ENCODE measurements around the gene EGR2. TPM values are rescaled to one million over a fixed set of nuclear protein-coding genes. Genes with fewer than 3 reads are reported as not detected.

EGR2 gene
- total RNA-seq, 1 experiment from 2014 or later = 0.24 TPM

DNA sequence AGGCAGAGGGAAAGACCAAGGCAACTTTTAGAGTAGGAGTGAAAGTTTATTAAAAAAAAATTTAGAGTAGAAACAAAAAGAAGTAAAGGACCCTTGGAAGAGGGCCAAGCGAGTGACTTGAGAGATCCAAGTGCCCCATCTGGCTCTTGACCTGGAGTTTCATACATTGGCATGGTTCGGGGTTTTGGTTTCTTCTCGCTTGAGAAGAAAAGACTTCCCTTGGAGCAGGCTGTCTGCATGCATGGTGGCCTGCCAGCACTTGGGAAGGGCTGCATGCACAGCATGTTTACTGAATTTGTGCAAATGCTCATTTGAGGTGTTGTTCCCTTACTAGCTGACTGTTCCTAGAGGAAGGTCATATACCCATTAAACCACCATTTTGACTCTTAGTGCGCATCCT, 20.4 kb downstream of the EGR2 start:
- DNase-seq = no peak
- Histone ChIP-seq H3K9me3 (ENCODE audit: insufficient read depth, low read depth) (no peaks in the 10 kb centered on the region), H2AFZ (no peak overlapping the region), H3K27me3 (ENCODE audit: insufficient read depth, low read depth) (no peaks in the 10 kb centered on the region), H3F3A (ENCODE audit: insufficient read depth, low read depth) (no peaks in the 10 kb centered on the region), H3K4me1 (replicated peaks; ENCODE audit: insufficient read depth) (no peaks in the 10 kb centered on the region), H3K9me2 (ENCODE audit: insufficient read depth) (no peaks in the 10 kb centered on the region), H3K36me3 (ENCODE audit: low read depth) (no peaks in the 10 kb centered on the region), H3K79me2 (ENCODE audit: low read depth) (no peaks in the 10 kb centered on the region), H3K4me2 (no peak overlapping the region), H3K27ac (no peak overlapping the region), H4K20me1 (ENCODE audit: insufficient read depth) (no peaks in the 10 kb centered on the region), H3K4me3 (no peak overlapping the region)
- POLR2A ChIA-PET (ENCODE audit: unreplicated experiment) = no interaction called here
- no TSS peak for BruUV-seq (replicated peaks)
- intact Hi-C loops (cut with micrococcal nuclease; ENCODE audit: unreplicated experiment) = no loop called here
- CTCF ChIA-PET = no interaction called here
- TF ChIP-seq, protein P1, sequence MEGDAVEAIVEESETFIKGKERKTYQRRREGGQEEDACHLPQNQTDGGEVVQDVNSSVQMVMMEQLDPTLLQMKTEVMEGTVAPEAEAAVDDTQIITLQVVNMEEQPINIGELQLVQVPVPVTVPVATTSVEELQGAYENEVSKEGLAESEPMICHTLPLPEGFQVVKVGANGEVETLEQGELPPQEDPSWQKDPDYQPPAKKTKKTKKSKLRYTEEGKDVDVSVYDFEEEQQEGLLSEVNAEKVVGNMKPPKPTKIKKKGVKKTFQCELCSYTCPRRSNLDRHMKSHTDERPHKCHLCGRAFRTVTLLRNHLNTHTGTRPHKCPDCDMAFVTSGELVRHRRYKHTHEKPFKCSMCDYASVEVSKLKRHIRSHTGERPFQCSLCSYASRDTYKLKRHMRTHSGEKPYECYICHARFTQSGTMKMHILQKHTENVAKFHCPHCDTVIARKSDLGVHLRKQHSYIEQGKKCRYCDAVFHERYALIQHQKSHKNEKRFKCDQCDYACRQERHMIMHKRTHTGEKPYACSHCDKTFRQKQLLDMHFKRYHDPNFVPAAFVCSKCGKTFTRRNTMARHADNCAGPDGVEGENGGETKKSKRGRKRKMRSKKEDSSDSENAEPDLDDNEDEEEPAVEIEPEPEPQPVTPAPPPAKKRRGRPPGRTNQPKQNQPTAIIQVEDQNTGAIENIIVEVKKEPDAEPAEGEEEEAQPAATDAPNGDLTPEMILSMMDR (conservative IDR thresholded peaks at IDR 0.05) = no peak
- TF ChIP-seq EZH2 (IDR thresholded peaks at IDR 0.05; ENCODE audit: low read depth) = no peak

DNA sequence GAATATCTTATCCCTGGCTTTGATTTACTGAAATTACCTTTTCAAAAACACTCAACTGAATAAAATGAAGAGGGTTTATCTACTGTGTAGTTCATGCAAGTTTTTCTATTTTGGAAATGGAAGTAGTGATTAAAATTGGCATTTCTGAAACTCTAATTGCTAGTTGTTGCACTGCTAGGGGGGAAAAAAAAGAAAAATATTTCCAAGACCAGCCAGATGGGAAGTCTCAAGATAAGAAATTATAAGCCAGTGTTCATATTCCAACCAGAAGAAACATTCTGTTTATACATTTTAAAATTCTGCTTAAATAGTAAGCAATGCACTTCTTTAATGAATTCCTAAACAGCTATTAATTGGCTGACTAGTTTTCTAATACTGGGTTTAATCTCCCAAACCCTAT, 21.1 kb downstream of the EGR2 start:
- no peak for TF ChIP-seq EZH2 (IDR thresholded peaks at IDR 0.05; ENCODE audit: low read depth)
- TF ChIP-seq, protein P1 (conservative IDR thresholded peaks at IDR 0.05) = no peak
- Histone ChIP-seq H3K4me3 (no peak overlapping the region), H3K4me2 (no peak overlapping the region), H2AFZ (no peak overlapping the region), H3F3A (ENCODE audit: insufficient read depth, low read depth) (no peaks in the 10 kb centered on the region), H3K9me3 (ENCODE audit: insufficient read depth, low read depth) (no peaks in the 10 kb centered on the region), H3K36me3 (ENCODE audit: low read depth) (no peaks in the 10 kb centered on the region), H4K20me1 (ENCODE audit: insufficient read depth) (no peaks in the 10 kb centered on the region), H3K27me3 (ENCODE audit: insufficient read depth, low read depth) (no peaks in the 10 kb centered on the region), H3K79me2 (ENCODE audit: low read depth) (no peaks in the 10 kb centered on the region), H3K27ac (no peak overlapping the region), H3K4me1 (replicated peaks; ENCODE audit: insufficient read depth) (no peaks in the 10 kb centered on the region), H3K9me2 (ENCODE audit: insufficient read depth) (no peaks in the 10 kb centered on the region)
- no TSS peak for BruUV-seq (replicated peaks)
- no peak for DNase-seq
- ChIA-PET CTCF (no interaction called here), POLR2A (ENCODE audit: unreplicated experiment) (no interaction called here)
- intact Hi-C loops (cut with micrococcal nuclease; ENCODE audit: unreplicated experiment) = no loop called here

DNA sequence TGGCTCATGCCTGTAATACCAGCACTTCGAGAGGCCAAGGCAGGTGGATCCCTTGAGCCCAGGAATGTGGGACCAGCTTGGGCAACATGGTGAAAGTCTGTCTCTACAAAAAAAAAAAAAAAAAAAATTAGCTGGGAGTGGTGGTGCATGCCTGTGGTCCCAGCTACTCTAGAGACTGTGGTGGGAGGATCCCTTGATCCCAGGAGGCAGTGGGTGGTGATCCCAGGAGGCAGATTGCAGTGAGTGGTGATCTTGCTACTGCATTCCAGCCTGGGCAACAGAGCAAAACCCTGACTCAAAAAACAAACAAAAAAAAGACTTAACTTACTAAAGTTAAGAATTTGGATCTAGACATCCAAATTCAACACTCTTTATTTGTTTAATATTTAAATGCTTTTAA, 21.9 kb downstream of the EGR2 start:
- BruUV-seq (replicated peaks) = no TSS peak
- Histone ChIP-seq H3K9me2 (ENCODE audit: insufficient read depth) (no peaks in the 10 kb centered on the region), H3K36me3 (ENCODE audit: low read depth) (no peaks in the 10 kb centered on the region), H3K79me2 (ENCODE audit: low read depth) (no peaks in the 10 kb centered on the region), H3K4me2 (no peak overlapping the region), H3K27me3 (ENCODE audit: insufficient read depth, low read depth) (no peaks in the 10 kb centered on the region), H3K4me3 (no peak overlapping the region), H3K4me1 (replicated peaks; ENCODE audit: insufficient read depth) (no peaks in the 10 kb centered on the region), H3F3A (ENCODE audit: insufficient read depth, low read depth) (no peaks in the 10 kb centered on the region), H4K20me1 (ENCODE audit: insufficient read depth) (no peaks in the 10 kb centered on the region), H2AFZ (no peak overlapping the region), H3K9me3 (ENCODE audit: insufficient read depth, low read depth) (no peaks in the 10 kb centered on the region), H3K27ac (no peak overlapping the region)
- DNase-seq = peak in 1 of 2 experiments; percentile 4
- POLR2A ChIA-PET (ENCODE audit: unreplicated experiment) = no interaction called here
- CTCF ChIA-PET = no interaction called here
- intact Hi-C loops (cut with micrococcal nuclease; ENCODE audit: unreplicated experiment) = no loop called here
- TF ChIP-seq, protein P1 (conservative IDR thresholded peaks at IDR 0.05) = no peak
- no peak for TF ChIP-seq EZH2 (IDR thresholded peaks at IDR 0.05; ENCODE audit: low read depth)

All from PC-9 (cell line).